Right lobe of liver (tissue), 6 donors: Measurements from ENCODE around the gene ACO1. TPM values are rescaled to one million over a fixed set of nuclear protein-coding genes. Genes with fewer than 3 reads are reported as not detected.
A peak's percentile ranks its signal among the peaks of the same experiment; 100 is the strongest.

Source experiments
- ATAC-seq, 4 donors: fragments of 200-7000 bp; cut with Tn5 transposase; one replicate each; pipeline ENCODE4 v1.9.1; 2020; ENCODE audit warnings: mild to moderate bottlenecking in 4 of 4, moderate library complexity in 4 of 4
- DNase-seq, 3 donors: peaks; one replicate each; pipeline ENCODE4 v3.0.0-alpha.2; 2020
- H3K27ac ChIP-seq, 3 donors: fragments of 200-600 bp; one replicate each; pipeline ENCODE4 v1.8.0; 2022
- H3K27me3 ChIP-seq, 2 donors: fragments of 200-600 bp; one replicate each; pipeline ENCODE4 v1.8.0; 2022
- H3K36me3 ChIP-seq, 4 donors: fragments of 200-600 bp; sonication (generic) in 1 of 4; one replicate each; pipeline versions ENCODE4 v1.5.1 to v1.8.0; 2017 to 2022; ENCODE audit warnings: control low read depth in 1 of 4
- H3K4me1 ChIP-seq, 4 donors: fragments of 200-600 bp; sonication (generic) in 1 of 4; one replicate each; pipeline versions ENCODE4 v1.5.1 to v1.8.0; 2017 to 2022; ENCODE audit warnings: control low read depth in 1 of 4
- H3K4me3 ChIP-seq, 3 donors: fragments of 200-600 bp; one replicate each; pipeline ENCODE4 v1.8.0; 2022
- H3K9me3 ChIP-seq, 4 donors: fragments of 200-600 bp; sonication (generic) in 1 of 4; one replicate each; pipeline versions ENCODE4 v1.5.1 to v1.8.0; 2017 to 2022; ENCODE audit warnings: control low read depth in 1 of 4
- CTCF ChIP-seq, 4 donors: fragments of 200-600 bp in 3 of 4; fragments of 450-650 bp in 1 of 4; IDR thresholded peaks; one replicate each; pipeline versions ENCODE4 v1.5.1 to v1.8.0; 2016 to 2022; ENCODE audit warnings: antibody characterized with exemption in 4 of 4, mild to moderate bottlenecking in 2 of 4
- POLR2A ChIP-seq: fragments of 450-650 bp; IDR thresholded peaks from one replicate; pipeline ENCODE4 v1.6.1; 2017; ENCODE audit warnings: antibody characterized with exemption, mild to moderate bottlenecking
- WGBS: methylation state at CpG from one replicate; pipeline ENCODE4 v1.1.6; 2018; ENCODE audit warnings: low coverage, low lambda C conversion rate; ENCODE audit not compliant: insufficient coverage; ENCODE audit errors: missing lambda C conversion rate; 5-methylcytosine and 5-hydroxymethylcytosine counted together
- intact Hi-C, 2 donors: fragments of 100-400 bp; cut with DNase I; formaldehyde crosslinking; loops; one replicate each; pipeline versions ENCODE4 v1.11.2 to v1.14.1; 2022
- total RNA-seq, 6 experiments: library from RNA; depleted of rRNA in 2 of 6; stranded (reverse); fragments of >200 nt in 2 of 6; fragmentation: NEBNext Ultra II Directional in 3 of 6; extraction: Animal tissue kit (Norgen Biotek cat#: 25700) in 3 of 6; gene quantifications; one replicate each; pipeline versions ENCODE4 v1.1.0 to v1.2.4, GENCODE V29; 2016 to 2023
- donor health status: DM: no; HTN: yes; CAD: no.
- donor health status: DM: no; HTN: no; CAD: no.
- donor health status: DM: no; HTN: no; CAD: no.
- donor health status: DM: no; HTN: yes; CAD: no.
- donor health status: DM: no; HTN: yes; CAD: no.

ACO1 gene
- total RNA-seq, 6 experiments from 2014 or later = 75.4 to 108 (median 98.1) TPM

GRCh38 chr9:32455738-32456137 lies 71.3 kb downstream of the ACO1 start:
- no peak for ATAC-seq

GRCh38 chr9:32456564-32456963 lies 72.1 kb downstream of the ACO1 start:
- Histone ChIP-seq H3K27ac (no peak overlapping the region), H3K9me3 (no peaks in the 10 kb centered on the region), H3K4me1 (peaks cover 0 to 3% (median 0%) of the 10 kb centered on the region in 4 donors), H3K36me3 (peaks cover 0 to 21% (median 12%) of the 10 kb centered on the region in 4 donors), H3K27me3 (no peaks in the 10 kb centered on the region), H3K4me3 (no peak overlapping the region)
- TF ChIP-seq CTCF (IDR thresholded peaks at IDR 0.05) = no peak
- TF ChIP-seq POLR2A = no peak
- intact Hi-C loops = no loop called here
- no peak for DNase-seq
- WGBS = 100% methylated on average over 1 of the region's 1 CpG
- no peak for ATAC-seq

More at GRCh38 chr9:32455738-32456137, 71.3 kb downstream of the ACO1 start:
- intact Hi-C loops = no loop called here
- peaks cover 0 to 30% (median 12%) of the 10 kb centered on the region in 4 donors for H3K36me3 ChIP-seq
- DNase-seq = no peak
- H3K4me3 ChIP-seq = no peak overlapping the region
- H3K9me3 ChIP-seq = no peaks in the 10 kb centered on the region
- WGBS = 74% methylated on average over 5 of the region's 5 CpGs
- H3K27ac ChIP-seq = no peak overlapping the region
- H3K27me3 ChIP-seq = no peaks in the 10 kb centered on the region
- TF ChIP-seq CTCF (IDR thresholded peaks at IDR 0.05) (no peak), POLR2A (no peak)
- H3K4me1 ChIP-seq = peaks cover 0 to 3% (median 0%) of the 10 kb centered on the region in 4 donors

- Histone ChIP-seq H3K27me3 (no peaks in the 10 kb centered on the region), H3K27ac (no peak overlapping the region), H3K4me1 (no peaks in the 10 kb centered on the region), H3K4me3 (no peak overlapping the region), H3K9me3 (no peaks in the 10 kb centered on the region), H3K36me3 (peaks cover 0 to 4% (median 0%) of the 10 kb centered on the region in 4 donors)
- no peak for DNase-seq
- no peak for TF ChIP-seq POLR2A
- TF ChIP-seq CTCF (IDR thresholded peaks at IDR 0.05) = no peak
- no peak for ATAC-seq
- intact Hi-C loops = no loop called here
- 89% methylated on average over 3 of the region's 5 CpGs for WGBS
Observed at GRCh38 chr9:32463500-32464293, 79.3 kb downstream of the ACO1 start.

- Histone ChIP-seq H3K9me3 (no peaks in the 10 kb centered on the region), H3K4me1 (peaks cover 0 to 15% (median 5%) of the 10 kb centered on the region in 4 donors), H3K27me3 (no peaks in the 10 kb centered on the region), H3K4me3 (no peak overlapping the region), H3K27ac (no peak overlapping the region), H3K36me3 (peaks cover 0 to 4% (median 0%) of the 10 kb centered on the region in 4 donors)
- intact Hi-C loops = no loop called here
- 80% methylated on average over 1 of the region's 1 CpG for WGBS
- DNase-seq (no peak), ATAC-seq (peak in 3 of 4 donors; percentile 25 to 47 (median 27))
- TF ChIP-seq CTCF (IDR thresholded peaks at IDR 0.05) (no peak), POLR2A (no peak)
Observed at GRCh38 chr9:32468740-32469139, 84.3 kb downstream of the ACO1 start.
